T-helper 2 cell treated with Interferon-gamma antibody and Interleukin-4, amounts not matched to agents 5 μg/mL and 100 μg/mL, for 36 hours (primary cell): Measurements from ENCODE around the gene CBX3.
"Not testable (repeated sequence)": the region's sequence is repeated elsewhere in the genome, so short reads cannot be mapped to it uniquely, and the experiment has no call there.

Source experiments
- DNase-seq: peaks from one replicate; pipeline ENCODE4 v3.0.0; 2021; ENCODE audit warnings: low spot score
- H3K27ac Mint-ChIP-seq: one replicate; pipeline ENCODE4 v1.8.0; 2021; ENCODE audit warnings: mild to moderate bottlenecking, mixed read lengths
- H3K27me3 Mint-ChIP-seq: one replicate; pipeline ENCODE4 v1.8.0; 2021; ENCODE audit warnings: low read depth, mixed read lengths
- H3K36me3 Mint-ChIP-seq: one replicate; pipeline ENCODE4 v1.8.0; 2021; ENCODE audit warnings: low read depth, mixed read lengths
- H3K4me1 Mint-ChIP-seq: one replicate; pipeline ENCODE4 v1.8.0; 2021; ENCODE audit warnings: low read depth, mixed read lengths
- H3K4me3 Mint-ChIP-seq: one replicate; pipeline ENCODE4 v1.8.0; 2022; ENCODE audit warnings: mild to moderate bottlenecking, moderate library complexity, mixed read lengths
- H3K9me3 Mint-ChIP-seq: one replicate; pipeline ENCODE4 v1.8.0; 2021; ENCODE audit warnings: mixed read lengths

CBX3 gene

GRCh38 chr7:26188206-26188956, 13.2 kb upstream of the CBX3 start:
- H3K4me1 Mint-ChIP-seq, result peaks cover 76% of the 10 kb centered on the region

DNA sequence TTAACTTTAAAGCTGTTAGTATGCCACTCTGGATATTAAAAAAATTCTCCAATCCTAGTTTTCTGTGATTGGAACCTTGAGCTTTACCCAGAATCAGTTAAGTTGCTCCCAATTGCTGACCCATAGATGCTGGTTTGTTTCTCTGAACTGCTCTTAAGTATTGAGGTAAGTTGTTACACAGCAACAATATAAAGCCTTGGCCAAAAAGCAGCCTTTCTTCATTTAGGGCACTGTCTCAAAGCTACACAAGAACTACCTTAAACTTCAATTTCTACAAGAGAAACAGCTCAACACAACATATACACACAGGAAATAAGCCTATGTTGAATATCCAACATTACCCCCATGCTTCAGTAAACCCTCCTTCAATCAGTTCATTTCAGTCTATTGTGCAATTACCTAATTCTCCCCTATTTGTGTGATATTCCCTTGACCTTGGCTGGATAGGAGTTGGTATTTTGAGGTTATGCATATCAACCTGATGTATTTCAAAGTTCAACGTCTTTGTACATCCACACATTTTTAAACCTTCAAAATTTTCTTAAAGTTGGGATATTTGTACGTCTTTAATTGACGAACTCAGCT, 12.5 kb upstream of the CBX3 start:
- DNase-seq, result no peak
- Mint-ChIP-seq H3K4me1 (peaks cover 78% of the 10 kb centered on the region), H3K27ac (peak overlapping the region; percentile 76), H3K9me3 (no peaks in the 10 kb centered on the region), H3K27me3 (no peaks in the 10 kb centered on the region), H3K4me3 (peak overlapping the region; percentile 5), H3K36me3 (peaks cover 91% of the 10 kb centered on the region)

More at GRCh38 chr7:26188206-26188956, 13.2 kb upstream of the CBX3 start:
- Mint-ChIP-seq H3K27ac (peak overlapping the region; percentile 58), H3K27me3 (no peaks in the 10 kb centered on the region), H3K4me3 (no peak overlapping the region), H3K36me3 (peaks cover 91% of the 10 kb centered on the region), H3K9me3 (no peaks in the 10 kb centered on the region)
- DNase-seq, result no peak

- H3K36me3 Mint-ChIP-seq, result peaks cover 91% of the 10 kb centered on the region
- no peak for DNase-seq
- H3K27me3 Mint-ChIP-seq, result no peaks in the 10 kb centered on the region
- peaks cover 79% of the 10 kb centered on the region for H3K4me1 Mint-ChIP-seq
- no peak overlapping the region for H3K27ac Mint-ChIP-seq
- no peak overlapping the region for H3K4me3 Mint-ChIP-seq
- no peaks in the 10 kb centered on the region for H3K9me3 Mint-ChIP-seq
Measured at GRCh38 chr7:26189697-26190096, 11.8 kb upstream of the CBX3 start.

GRCh38 chr7:26190417-26190869, 11.1 kb upstream of the CBX3 start:
- Mint-ChIP-seq H3K4me1 (peaks cover 77% of the 10 kb centered on the region), H3K27ac (peak overlapping the region; percentile 24), H3K36me3 (peaks cover 90% of the 10 kb centered on the region), H3K4me3 (no peak overlapping the region), H3K27me3 (no peaks in the 10 kb centered on the region), H3K9me3 (no peaks in the 10 kb centered on the region)
- no peak for DNase-seq

GRCh38 chr7:26191233-26191973, 10.1 kb upstream of the CBX3 start:
- Mint-ChIP-seq H3K36me3 (peaks cover 93% of the 10 kb centered on the region), H3K27ac (no peak overlapping the region), H3K4me3 (peak overlapping the region; percentile 32)

GRCh38 chr7:26191974-26192479, 9.5 kb upstream of the CBX3 start:
- H3K4me1 Mint-ChIP-seq, result peaks cover 77% of the 10 kb centered on the region
- H3K9me3 Mint-ChIP-seq, result no peaks in the 10 kb centered on the region
- H3K4me3 Mint-ChIP-seq, result peak overlapping the region; percentile 82
- peaks cover 94% of the 10 kb centered on the region for H3K36me3 Mint-ChIP-seq
- H3K27ac Mint-ChIP-seq, result peak overlapping the region; percentile 49
- no peaks in the 10 kb centered on the region for H3K27me3 Mint-ChIP-seq
- DNase-seq, result no peak

More at GRCh38 chr7:26191233-26191973, 10.1 kb upstream of the CBX3 start:
- Mint-ChIP-seq H3K9me3 (no peaks in the 10 kb centered on the region), H3K4me1 (peaks cover 76% of the 10 kb centered on the region), H3K27me3 (no peaks in the 10 kb centered on the region)
- DNase-seq, result no peak

GRCh38 chr7:26192485-26193087, 9.0 kb upstream of the CBX3 start:
- Mint-ChIP-seq H3K4me3 (peak overlapping the region; percentile 82), H3K36me3 (peaks cover 94% of the 10 kb centered on the region), H3K4me1 (peaks cover 76% of the 10 kb centered on the region), H3K27me3 (no peaks in the 10 kb centered on the region), H3K27ac (peak overlapping the region; percentile 86), H3K9me3 (no peaks in the 10 kb centered on the region)
- DNase-seq, result no peak

GRCh38 chr7:26193432-26194207, 7.9 kb upstream of the CBX3 start:
- Mint-ChIP-seq H3K36me3 (peaks cover 94% of the 10 kb centered on the region), H3K27ac (peak overlapping the region; percentile 86), H3K4me3 (peak overlapping the region; percentile 82), H3K4me1 (peaks cover 72% of the 10 kb centered on the region), H3K27me3 (no peaks in the 10 kb centered on the region), H3K9me3 (no peaks in the 10 kb centered on the region)
- DNase-seq, result no peak

DNA sequence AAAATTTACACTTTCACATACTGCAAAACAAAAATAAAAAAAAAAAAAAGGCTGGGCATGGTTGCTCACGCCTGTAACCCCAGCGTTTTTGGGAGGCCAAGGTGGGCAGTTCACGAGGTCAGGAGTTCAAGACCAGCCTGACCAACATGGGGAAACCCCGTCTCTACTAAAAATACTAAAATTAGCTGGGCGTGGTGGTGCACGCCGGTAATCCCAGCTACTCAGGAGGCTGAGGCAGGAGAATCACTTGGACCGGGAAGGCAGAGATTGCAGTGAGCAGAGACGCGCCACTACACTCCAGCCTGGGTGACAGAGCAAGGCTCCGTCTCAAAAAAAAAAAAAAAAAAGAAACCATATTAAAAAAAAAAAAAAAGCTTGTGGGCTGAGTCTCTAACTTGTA, 6.8 kb upstream of the CBX3 start:
- not testable (repeated sequence) for H3K27me3 Mint-ChIP-seq, DNase-seq, H3K9me3 Mint-ChIP-seq
- Mint-ChIP-seq H3K4me1 (peaks cover 65% of the 10 kb centered on the region), H3K4me3 (peak overlapping the region; percentile 82), H3K36me3 (peaks cover 95% of the 10 kb centered on the region), H3K27ac (peak overlapping the region; percentile 86)

DNA sequence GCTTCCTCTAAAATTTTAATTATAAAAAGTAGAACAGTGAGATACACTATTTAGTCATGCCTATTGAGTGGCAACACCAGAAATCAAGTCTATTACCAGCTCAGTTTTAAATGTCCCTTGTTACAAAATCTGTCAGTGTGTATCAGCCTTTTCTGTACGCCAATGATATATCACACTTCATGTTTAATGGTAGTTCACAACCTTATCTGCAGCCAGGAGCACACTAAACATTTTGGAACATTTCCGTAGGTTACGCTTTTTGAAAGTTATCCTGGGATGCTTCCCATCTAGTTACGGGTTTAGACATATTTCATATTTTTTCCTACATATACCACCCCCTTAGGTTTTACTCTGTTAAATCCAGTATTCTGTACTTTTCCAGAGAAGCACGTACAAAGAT, 6.4 kb upstream of the CBX3 start:
- H3K27ac Mint-ChIP-seq, result peak overlapping the region; percentile 55
- peaks cover 63% of the 10 kb centered on the region for H3K4me1 Mint-ChIP-seq
- H3K4me3 Mint-ChIP-seq, result peak overlapping the region; percentile 98
- H3K9me3 Mint-ChIP-seq, result no peaks in the 10 kb centered on the region
- H3K27me3 Mint-ChIP-seq, result no peaks in the 10 kb centered on the region
- peaks cover 94% of the 10 kb centered on the region for H3K36me3 Mint-ChIP-seq
- DNase-seq, result no peak

DNA sequence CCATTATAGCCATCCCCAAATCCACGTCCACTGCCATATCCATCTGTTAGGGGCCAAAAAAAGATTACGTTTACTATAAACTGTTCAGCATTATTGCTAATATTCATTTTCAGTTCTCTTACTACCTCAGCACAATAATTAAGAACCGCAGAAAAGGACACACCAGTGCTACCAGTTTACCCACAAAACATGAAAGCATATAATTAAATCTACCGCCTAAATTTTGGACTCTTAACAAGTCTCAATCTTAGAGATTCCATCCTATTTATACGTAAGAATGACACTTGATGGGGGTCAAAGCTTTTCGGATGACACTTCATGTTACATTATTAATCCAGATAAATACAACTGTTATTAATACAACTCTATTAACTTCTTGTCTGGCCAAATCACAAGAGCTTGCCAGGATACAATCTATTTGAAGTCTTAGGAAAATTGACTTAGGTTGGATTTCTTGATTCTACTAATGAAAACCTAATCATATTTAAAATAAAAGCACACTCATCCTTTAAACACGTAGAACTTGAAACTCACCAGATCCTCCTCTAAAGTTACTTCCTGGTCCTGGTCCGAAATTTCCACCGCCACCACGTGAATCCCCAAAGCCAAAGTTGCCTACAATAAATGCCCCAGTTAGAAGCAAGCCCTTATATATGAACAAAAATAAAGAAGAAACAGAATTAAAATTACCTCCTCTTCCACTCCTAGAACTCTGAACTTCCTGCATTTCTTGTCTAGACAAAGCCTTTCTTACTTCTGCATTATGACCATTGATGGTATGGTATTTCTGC, 5.5 kb upstream of the CBX3 start:
- peaks cover 5% of the 10 kb centered on the region for H3K27me3 Mint-ChIP-seq
- H3K27ac Mint-ChIP-seq, result peak overlapping the region; percentile 75
- peaks cover 57% of the 10 kb centered on the region for H3K4me1 Mint-ChIP-seq
- DNase-seq, result no peak
- H3K36me3 Mint-ChIP-seq, result peaks cover 90% of the 10 kb centered on the region
- H3K4me3 Mint-ChIP-seq, result peak overlapping the region; percentile 98
- no peaks in the 10 kb centered on the region for H3K9me3 Mint-ChIP-seq

- peaks cover 51% of the 10 kb centered on the region for H3K4me1 Mint-ChIP-seq
- H3K27me3 Mint-ChIP-seq, result peaks cover 5% of the 10 kb centered on the region
- no peak for DNase-seq
- H3K4me3 Mint-ChIP-seq, result peak overlapping the region; percentile 98
- peak overlapping the region; percentile 100 for H3K27ac Mint-ChIP-seq
- no peaks in the 10 kb centered on the region for H3K9me3 Mint-ChIP-seq
- peaks cover 77% of the 10 kb centered on the region for H3K36me3 Mint-ChIP-seq
Measured at GRCh38 chr7:26197153-26198115, 4.1 kb upstream of the CBX3 start.
